ENCODE data around the gene HEATR5A. TPM values are rescaled to one million over a fixed set of nuclear protein-coding genes. Genes with fewer than 3 reads are reported as not detected.

Gene HEATR5A
- total and polyA plus RNA-seq, 9 of the 15 experiments (the other 6 are each of a cell fraction or from before 2014, with no cell fraction given): 8.0 to 50.9 (median 23.0) TPM

DNA sequence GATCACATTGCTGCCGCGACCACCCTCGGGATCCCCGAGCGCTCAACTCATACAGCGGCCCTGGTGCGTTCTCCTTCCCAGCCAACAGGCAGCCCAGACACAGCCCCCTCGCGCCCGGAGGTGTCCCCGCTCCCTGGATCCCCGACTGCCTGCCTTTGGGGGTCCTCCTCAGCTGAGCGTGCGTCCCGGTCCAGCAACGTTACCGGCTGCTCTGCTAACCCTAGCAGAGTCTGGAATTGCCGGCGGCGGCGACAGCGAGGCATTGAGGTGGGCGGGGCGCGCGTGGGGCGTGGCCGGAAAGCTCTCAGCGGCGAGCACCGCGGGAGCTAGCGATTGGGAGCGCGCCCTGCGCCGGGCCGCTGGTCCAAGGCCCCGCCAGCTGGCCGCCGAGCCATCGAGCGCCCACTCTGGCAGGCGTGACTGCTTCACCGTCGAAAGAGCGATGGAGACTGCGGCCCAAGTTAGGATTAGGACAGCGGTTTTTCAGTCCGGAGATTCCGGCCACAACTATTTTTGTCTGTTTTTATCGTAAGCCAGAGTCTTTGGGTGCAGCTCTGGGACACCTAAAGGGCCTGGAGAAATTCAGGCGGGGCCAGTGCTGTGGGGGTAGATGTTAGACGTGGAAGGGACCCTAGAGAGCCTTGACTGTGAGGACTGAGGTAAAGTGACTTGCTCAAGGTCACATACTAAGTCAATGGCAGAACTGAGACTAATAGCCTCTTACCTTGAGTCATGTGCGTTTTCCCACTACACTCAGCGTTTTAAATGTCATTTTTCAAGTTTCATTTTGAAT is at the start of gene HEATR5A (continued):
- no peak for TF ChIP-seq RFX1 (IDR thresholded peaks at IDR 0.05)
- TF ChIP-seq LEF1 (IDR thresholded peaks at IDR 0.05): no peak; the same call in 1 of the 2 replicates
- TF ChIP-seq RBM22 (IDR thresholded peaks at IDR 0.05; ENCODE audit: low read depth, low read length, poor library complexity, severe bottlenecking): peak; percentile 67
- peak in 1 of 2 experiments; percentile 74; a peak in 2 of 4 replicates for TF ChIP-seq HDAC1 (IDR thresholded peaks at IDR 0.05)
- TF ChIP-seq PHB2 (IDR thresholded peaks at IDR 0.05; ENCODE audit: low read depth): no peak
- TF ChIP-seq CXXC5 (CRISPR knock-in tag; IDR thresholded peaks at IDR 0.05): peak; percentile 91
- peak in 1 of 2 experiments; percentile 54; a peak in 2 of 4 replicates for TF ChIP-seq RCOR1 (IDR thresholded peaks at IDR 0.05; ENCODE audit: borderline replicate concordance in 1 of 2, low read depth in 2 of 2, low read length in 2 of 2)
- TF ChIP-seq, protein P1, sequence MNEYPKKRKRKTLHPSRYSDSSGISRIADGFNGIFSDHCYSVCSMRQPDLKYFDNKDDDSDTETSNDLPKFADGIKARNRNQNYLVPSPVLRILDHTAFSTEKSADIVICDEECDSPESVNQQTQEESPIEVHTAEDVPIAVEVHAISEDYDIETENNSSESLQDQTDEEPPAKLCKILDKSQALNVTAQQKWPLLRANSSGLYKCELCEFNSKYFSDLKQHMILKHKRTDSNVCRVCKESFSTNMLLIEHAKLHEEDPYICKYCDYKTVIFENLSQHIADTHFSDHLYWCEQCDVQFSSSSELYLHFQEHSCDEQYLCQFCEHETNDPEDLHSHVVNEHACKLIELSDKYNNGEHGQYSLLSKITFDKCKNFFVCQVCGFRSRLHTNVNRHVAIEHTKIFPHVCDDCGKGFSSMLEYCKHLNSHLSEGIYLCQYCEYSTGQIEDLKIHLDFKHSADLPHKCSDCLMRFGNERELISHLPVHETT (CRISPR knock-in tag; conservative IDR thresholded peaks at IDR 0.05 in 1 of 2, IDR thresholded peaks at IDR 0.05 in 1 of 2): peak in 1 of 2 experiments; percentile 63; a peak in 1 of 4 replicates
- TF ChIP-seq CREB1 (IDR thresholded peaks at IDR 0.05): peak; percentile 59
- no peak for TF ChIP-seq CREB1 (CRISPR knock-in tag; IDR thresholded peaks at IDR 0.05)
- TF ChIP-seq KDM4B (IDR thresholded peaks at IDR 0.05; ENCODE audit: borderline replicate concordance in 2 of 2, low read depth in 1 of 2): no peak
- no peak for TF ChIP-seq ZC3H8 (IDR thresholded peaks at IDR 0.05)
- TF ChIP-seq BCOR (IDR thresholded peaks at IDR 0.05): no peak
- 0 out of 2 replicates have a peak, but pooled peaks have one; percentile 26 for TF ChIP-seq ELF4 (CRISPR knock-in tag; IDR thresholded peaks at IDR 0.05)
- TF ChIP-seq, protein P2, sequence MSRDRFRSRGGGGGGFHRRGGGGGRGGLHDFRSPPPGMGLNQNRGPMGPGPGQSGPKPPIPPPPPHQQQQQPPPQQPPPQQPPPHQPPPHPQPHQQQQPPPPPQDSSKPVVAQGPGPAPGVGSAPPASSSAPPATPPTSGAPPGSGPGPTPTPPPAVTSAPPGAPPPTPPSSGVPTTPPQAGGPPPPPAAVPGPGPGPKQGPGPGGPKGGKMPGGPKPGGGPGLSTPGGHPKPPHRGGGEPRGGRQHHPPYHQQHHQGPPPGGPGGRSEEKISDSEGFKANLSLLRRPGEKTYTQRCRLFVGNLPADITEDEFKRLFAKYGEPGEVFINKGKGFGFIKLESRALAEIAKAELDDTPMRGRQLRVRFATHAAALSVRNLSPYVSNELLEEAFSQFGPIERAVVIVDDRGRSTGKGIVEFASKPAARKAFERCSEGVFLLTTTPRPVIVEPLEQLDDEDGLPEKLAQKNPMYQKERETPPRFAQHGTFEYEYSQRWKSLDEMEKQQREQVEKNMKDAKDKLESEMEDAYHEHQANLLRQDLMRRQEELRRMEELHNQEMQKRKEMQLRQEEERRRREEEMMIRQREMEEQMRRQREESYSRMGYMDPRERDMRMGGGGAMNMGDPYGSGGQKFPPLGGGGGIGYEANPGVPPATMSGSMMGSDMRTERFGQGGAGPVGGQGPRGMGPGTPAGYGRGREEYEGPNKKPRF (IDR thresholded peaks at IDR 0.05; ENCODE audit: low read depth, low read length): no peak
- TF ChIP-seq ZNF354B (CRISPR knock-in tag; IDR thresholded peaks at IDR 0.05): no peak
- TF ChIP-seq, protein P3, sequence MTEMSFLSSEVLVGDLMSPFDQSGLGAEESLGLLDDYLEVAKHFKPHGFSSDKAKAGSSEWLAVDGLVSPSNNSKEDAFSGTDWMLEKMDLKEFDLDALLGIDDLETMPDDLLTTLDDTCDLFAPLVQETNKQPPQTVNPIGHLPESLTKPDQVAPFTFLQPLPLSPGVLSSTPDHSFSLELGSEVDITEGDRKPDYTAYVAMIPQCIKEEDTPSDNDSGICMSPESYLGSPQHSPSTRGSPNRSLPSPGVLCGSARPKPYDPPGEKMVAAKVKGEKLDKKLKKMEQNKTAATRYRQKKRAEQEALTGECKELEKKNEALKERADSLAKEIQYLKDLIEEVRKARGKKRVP (CRISPR knock-in tag; IDR thresholded peaks at IDR 0.05): no peak
- TF ChIP-seq, protein P4, sequence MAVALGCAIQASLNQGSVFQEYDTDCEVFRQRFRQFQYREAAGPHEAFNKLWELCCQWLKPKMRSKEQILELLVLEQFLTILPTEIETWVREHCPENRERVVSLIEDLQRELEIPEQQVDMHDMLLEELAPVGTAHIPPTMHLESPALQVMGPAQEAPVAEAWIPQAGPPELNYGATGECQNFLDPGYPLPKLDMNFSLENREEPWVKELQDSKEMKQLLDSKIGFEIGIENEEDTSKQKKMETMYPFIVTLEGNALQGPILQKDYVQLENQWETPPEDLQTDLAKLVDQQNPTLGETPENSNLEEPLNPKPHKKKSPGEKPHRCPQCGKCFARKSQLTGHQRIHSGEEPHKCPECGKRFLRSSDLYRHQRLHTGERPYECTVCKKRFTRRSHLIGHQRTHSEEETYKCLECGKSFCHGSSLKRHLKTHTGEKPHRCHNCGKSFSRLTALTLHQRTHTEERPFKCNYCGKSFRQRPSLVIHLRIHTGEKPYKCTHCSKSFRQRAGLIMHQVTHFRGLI (CRISPR knock-in tag; IDR thresholded peaks at IDR 0.05): no peak
- no peak for TF ChIP-seq PURB (CRISPR knock-in tag; IDR thresholded peaks at IDR 0.05; ENCODE audit: low read depth)
